Stimulated activated naive B cell treated with anti-CD40 and anti-IgM and Interleukin-4, amounts not matched to agents 10 μg/mL and 1 μg/mL and 100 μg/mL, for 72 hours (primary cell): ENCODE results near the gene DPH1.

Experiments used
- ATAC-seq, 2 donors: fragments of 150-1000 bp; cut with Tn5 transposase; replicated peaks; 2 replicates each; pipeline ENCODE4 v1.10.0; 2021; ENCODE audit warnings: moderate library complexity in 1 of 2
- DNase-seq: peaks from one replicate; pipeline ENCODE4 v3.0.0; 2021
- H3K27ac Mint-ChIP-seq: one replicate; pipeline ENCODE4 v1.8.0; 2022; ENCODE audit warnings: mild to moderate bottlenecking, mixed read lengths
- H3K27me3 Mint-ChIP-seq, 2 donors: one replicate each; pipeline ENCODE4 v1.8.0; 2022; ENCODE audit warnings: mixed read lengths in 2 of 2
- H3K36me3 Mint-ChIP-seq, 2 donors: one replicate each; pipeline ENCODE4 v1.8.0; 2022; ENCODE audit warnings: mixed read lengths in 2 of 2, mild to moderate bottlenecking in 1 of 2
- H3K4me1 Mint-ChIP-seq, 2 donors: one replicate each; pipeline ENCODE4 v1.8.0; 2022; ENCODE audit warnings: mixed read lengths in 2 of 2, mild to moderate bottlenecking in 1 of 2
- H3K4me3 Mint-ChIP-seq, 2 donors: one replicate each; pipeline ENCODE4 v1.8.0; 2022; ENCODE audit warnings: mild to moderate bottlenecking in 2 of 2, mixed read lengths in 2 of 2, moderate library complexity in 1 of 2
- H3K9me3 Mint-ChIP-seq, 2 donors: one replicate each; pipeline ENCODE4 v1.8.0; 2022; ENCODE audit warnings: mixed read lengths in 2 of 2, mild to moderate bottlenecking in 1 of 2

Gene DPH1

DNA sequence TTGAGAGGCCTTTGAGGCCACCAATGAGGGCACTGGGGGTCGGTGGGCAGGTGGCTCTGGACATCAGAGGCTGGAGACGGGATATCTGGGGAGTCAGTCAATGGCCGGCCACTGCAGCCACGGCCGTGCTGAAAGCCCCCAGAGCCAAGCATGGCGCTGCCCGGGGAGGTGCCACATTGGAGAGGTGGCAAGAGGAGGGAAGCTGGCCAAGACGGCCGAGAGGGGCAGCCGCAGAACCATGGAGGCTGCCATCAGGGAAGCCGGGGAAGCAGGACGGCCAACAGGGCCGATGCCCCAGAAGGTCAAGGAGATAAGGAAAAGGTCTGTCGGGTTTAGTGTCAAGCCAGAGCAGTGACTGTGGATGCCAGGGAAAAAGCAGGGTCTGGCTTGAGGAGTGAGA, 14.6 kb upstream of the DPH1 start:
- Mint-ChIP-seq H3K27me3 (peaks cover 68 to 72% of the 10 kb centered on the region in 2 donors), H3K36me3 (no peaks in the 10 kb centered on the region), H3K4me1 (no peaks in the 10 kb centered on the region), H3K9me3 (peaks cover 0 to 3% of the 10 kb centered on the region in 2 donors), H3K27ac (no peak overlapping the region), H3K4me3 (no peak overlapping the region)
- ATAC-seq (no peak), DNase-seq (no peak)

- ATAC-seq (no peak), DNase-seq (no peak)
- Mint-ChIP-seq H3K36me3 (no peaks in the 10 kb centered on the region), H3K27ac (no peak overlapping the region), H3K4me3 (no peak overlapping the region), H3K27me3 (peaks cover 68 to 73% of the 10 kb centered on the region in 2 donors), H3K4me1 (no peaks in the 10 kb centered on the region), H3K9me3 (peaks cover 0 to 3% of the 10 kb centered on the region in 2 donors)
Measured at GRCh38 chr17:2016494-2016893, 13.5 kb upstream of the DPH1 start.

DNA sequence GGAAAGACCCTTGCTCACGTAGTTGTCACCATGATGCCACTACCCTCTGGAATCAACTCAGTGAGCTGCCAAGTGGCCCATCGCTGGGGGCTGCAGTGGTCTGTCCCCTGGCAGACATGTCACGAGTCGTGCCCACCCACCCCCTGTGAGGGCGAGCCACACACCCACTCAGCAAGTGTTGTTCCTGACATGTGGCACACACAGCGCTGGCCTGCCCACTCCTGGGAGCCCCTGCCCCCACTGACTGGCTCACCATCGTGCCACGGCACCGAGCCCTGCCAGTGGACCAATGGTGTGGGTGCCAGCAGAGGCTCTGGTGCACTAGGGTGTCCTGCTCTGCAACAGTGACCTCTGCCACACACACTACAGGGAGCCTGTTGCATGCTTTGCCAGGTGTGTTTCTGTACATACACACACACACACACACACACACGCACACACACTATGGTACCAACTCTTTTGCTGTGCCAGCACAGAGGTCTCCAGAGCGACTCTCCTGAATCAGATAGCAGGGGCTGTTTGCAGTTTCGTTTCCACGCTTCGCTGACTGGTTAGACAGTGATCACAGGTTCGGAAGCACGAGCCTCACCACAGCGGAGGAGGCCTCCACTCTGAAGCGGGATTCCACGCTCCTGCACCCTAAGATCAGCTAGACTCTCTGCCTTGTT, 12.5 kb upstream of the DPH1 start:
- H3K27me3 Mint-ChIP-seq, result peaks cover 63 to 65% of the 10 kb centered on the region in 2 donors
- H3K36me3 Mint-ChIP-seq, result no peaks in the 10 kb centered on the region
- no peak overlapping the region for H3K4me3 Mint-ChIP-seq
- no peaks in the 10 kb centered on the region for H3K4me1 Mint-ChIP-seq
- no peak overlapping the region for H3K27ac Mint-ChIP-seq
- peaks cover 0 to 3% of the 10 kb centered on the region in 2 donors for H3K9me3 Mint-ChIP-seq
- no peak for DNase-seq
- ATAC-seq, result peak; percentile 23 to 60

DNA sequence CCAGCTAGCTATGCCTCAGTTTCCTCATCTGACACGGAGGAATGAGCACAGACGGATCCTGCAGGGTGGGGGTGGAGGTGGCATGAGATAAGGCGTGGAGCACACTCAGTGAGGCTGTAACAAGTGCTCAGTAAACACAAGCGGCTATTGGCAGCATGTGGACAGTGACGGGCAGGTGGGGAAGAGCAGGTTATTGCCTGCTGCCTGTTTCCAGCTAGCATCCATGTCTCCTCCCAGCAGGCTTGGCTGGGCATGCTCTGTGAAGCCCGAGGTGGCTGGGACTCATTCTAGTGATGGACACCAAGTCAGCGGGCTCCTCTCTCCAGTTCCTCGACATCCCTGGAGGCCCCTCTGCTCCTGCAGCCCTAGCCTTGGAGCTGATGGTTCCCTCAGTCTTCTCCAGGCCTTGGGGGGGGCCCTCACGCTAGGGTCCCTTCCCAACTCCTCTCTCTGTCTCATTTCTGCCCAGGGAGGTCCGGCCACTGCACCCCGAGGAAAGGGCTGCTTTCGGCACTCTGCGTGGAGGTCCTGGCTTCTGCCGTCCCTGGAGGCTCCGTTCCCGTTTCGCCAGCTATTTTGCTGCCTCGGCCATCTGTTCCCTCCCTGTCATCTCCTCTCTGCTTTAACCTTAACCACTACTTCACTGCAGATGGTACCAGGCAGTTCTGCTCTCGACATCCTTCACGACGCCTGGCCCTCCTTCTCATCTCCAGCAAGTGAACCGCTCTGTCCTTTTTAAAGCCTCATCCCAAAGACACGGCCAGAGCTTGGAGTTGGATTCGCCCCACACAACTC, 11.0 kb upstream of the DPH1 start:
- Mint-ChIP-seq H3K9me3 (peaks cover 0 to under 1% of the 10 kb centered on the region in 2 donors), H3K27ac (no peak overlapping the region), H3K4me3 (no peak overlapping the region)

DNA sequence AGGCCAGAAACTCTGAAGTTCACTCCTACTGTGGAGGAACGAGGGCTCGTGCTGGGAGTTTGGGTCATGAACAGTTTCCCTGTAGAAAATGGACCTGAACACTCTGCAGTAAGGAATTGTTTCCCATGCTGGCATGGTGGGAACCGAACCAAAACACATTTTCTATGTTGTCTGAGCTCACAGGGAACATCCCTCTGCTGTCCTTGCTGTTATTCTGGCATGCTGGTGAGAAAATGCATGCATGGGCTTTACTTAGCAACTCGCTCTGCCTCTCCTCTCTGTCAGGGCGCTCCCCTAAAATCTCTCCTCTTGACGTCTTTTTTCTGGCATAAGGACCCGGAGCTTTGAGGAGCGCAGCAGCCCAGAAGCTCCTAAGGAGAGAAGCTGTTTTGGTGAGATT, 10.2 kb upstream of the DPH1 start:
- Mint-ChIP-seq H3K36me3 (no peaks in the 10 kb centered on the region), H3K9me3 (no peaks in the 10 kb centered on the region), H3K4me3 (no peak overlapping the region), H3K27me3 (peaks cover 54% of the 10 kb centered on the region in 2 donors), H3K4me1 (peaks cover 4 to 20% of the 10 kb centered on the region in 2 donors), H3K27ac (no peak overlapping the region)
- no peak for DNase-seq
- no peak for ATAC-seq

More for the DNA sequence above, 11.0 kb upstream of the DPH1 start:
- ATAC-seq, result no peak
- H3K4me1 Mint-ChIP-seq, result peaks cover 2 to 13% of the 10 kb centered on the region in 2 donors
- no peak for DNase-seq
- H3K27me3 Mint-ChIP-seq, result peaks cover 58% of the 10 kb centered on the region in 2 donors
- H3K36me3 Mint-ChIP-seq, result no peaks in the 10 kb centered on the region

DNA sequence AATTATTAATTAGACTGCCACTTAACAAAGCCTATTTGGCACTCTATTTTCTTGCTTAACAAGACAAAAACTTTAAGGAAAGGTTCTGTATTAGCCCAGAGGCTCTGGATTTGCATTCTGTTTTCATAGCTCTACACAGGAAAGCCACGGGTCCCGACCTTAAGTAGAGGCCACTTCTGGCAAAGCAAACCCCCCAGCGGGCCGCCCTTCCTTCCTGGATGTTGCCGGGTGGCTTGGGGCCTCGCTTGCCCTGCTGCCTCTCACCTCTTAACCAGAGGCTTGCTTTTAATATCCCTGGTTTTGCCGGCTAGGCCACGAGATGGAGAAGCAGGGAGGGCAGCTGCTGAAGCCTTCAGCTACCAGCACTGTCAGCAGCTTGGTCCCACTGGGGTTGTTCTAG, 9.2 kb upstream of the DPH1 start:
- Mint-ChIP-seq H3K36me3 (no peaks in the 10 kb centered on the region), H3K9me3 (no peaks in the 10 kb centered on the region), H3K27ac (no peak overlapping the region), H3K4me3 (no peak overlapping the region), H3K27me3 (peaks cover 51 to 58% of the 10 kb centered on the region in 2 donors), H3K4me1 (peaks cover 7 to 23% of the 10 kb centered on the region in 2 donors)
- DNase-seq, result no peak
- ATAC-seq, result no peak

DNA sequence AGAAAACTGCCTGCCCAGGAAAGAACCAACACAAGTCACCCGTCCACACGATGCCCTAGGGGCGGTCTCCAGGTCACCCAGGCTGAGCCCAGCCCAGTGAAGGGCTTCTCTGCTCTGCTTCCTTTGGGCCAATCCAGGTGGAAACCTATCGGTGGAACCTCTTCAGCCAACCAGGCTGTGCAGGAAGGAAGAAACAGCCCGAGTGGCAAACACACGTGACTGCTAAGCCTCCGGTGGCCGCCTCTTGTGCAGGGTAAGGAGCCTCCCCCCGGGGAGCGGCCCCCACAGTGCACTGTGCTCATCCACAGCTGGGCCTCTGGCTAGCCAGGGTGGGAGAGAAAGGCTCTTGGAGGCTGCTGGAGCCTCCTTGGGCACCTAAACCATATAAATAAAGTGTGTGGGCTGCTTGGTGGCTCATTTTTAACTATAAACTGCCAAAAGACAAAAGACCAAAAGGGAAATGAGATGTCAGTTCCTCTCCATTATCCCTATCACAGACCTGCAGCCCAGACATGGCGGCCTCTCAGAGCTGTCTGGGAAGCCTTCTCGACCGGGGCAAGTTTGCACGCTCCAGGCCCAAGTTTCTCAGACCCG, 7.2 kb upstream of the DPH1 start:
- no peak overlapping the region for H3K27ac Mint-ChIP-seq
- peak overlapping the region in 1 of 2 donors; percentile 33 for H3K4me3 Mint-ChIP-seq
- no peak for DNase-seq
- H3K9me3 Mint-ChIP-seq, result no peaks in the 10 kb centered on the region
- no peak for ATAC-seq
- H3K27me3 Mint-ChIP-seq, result peaks cover 59 to 72% of the 10 kb centered on the region in 2 donors
- H3K36me3 Mint-ChIP-seq, result no peaks in the 10 kb centered on the region
- H3K4me1 Mint-ChIP-seq, result peaks cover 14 to 31% of the 10 kb centered on the region in 2 donors

DNA sequence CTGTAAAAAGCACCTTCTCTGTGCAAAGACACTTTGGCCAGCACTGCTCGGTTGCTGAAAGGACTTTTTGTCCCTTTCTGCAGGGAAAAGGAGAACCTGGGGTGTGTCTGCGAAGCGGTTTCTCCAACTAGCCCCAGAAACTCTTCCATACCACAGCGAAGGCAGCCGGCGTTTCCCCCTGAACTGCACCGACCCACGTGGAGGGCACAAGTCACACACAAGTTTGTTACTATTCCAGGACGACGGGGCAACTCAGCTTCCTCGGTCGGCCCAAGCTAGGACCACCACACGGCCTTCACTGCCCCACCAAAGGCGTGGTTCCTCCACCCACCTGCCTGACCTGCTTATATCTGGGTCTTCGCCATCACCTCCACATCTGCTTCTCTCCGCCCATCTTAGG, 6.7 kb upstream of the DPH1 start:
- Mint-ChIP-seq H3K27me3 (peaks cover 59 to 72% of the 10 kb centered on the region in 2 donors), H3K4me3 (peak overlapping the region; percentile 23 to 39), H3K9me3 (no peaks in the 10 kb centered on the region), H3K27ac (peak overlapping the region; percentile 31), H3K36me3 (no peaks in the 10 kb centered on the region), H3K4me1 (peaks cover 15 to 31% of the 10 kb centered on the region in 2 donors)
- DNase-seq (no peak), ATAC-seq (no peak)

DNA sequence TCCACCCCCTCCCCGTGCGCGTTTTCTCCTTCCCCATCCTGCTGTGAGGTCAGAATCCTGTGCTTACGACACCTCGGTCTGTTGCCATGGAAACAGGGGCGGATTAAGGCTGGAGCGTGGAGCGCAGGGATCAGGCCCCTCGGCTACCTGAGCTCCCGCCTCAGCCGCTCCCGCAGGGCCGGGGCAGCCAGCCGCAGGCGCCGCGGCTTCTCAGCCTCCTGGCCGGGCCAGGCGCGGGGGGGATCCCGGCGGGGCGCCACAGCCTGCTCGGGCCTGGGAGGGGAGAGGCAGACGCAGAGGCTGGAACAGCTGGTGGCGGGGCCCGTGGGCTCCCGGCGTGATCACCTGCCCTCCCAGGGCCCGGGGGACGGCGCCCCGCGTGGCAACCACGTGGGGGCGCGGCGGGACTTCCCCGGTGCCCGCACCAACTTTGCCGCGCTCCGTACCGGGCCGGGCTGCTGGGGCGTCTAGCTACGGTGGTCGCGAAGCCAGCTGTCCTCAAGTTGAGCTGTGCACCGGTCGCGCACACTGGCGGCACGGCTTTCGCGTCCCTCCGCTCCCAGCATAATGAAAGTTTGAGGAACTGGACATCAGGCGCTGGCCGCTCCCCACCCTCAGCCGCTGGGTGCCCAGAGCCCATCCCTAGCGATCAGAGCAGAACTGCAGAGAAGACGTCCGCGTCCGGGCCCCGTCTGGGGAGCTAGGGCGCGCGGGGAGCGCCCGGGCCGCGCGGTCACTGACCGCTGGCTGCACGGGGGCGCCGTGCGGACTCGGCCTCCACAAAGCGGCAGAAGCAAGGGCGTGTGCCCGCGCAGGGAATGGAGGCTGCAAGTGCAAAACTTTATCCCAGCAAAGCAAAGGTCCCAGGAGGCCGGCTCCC, 6.0 kb upstream of the DPH1 start:
- Mint-ChIP-seq H3K4me1 (peaks cover 17 to 34% of the 10 kb centered on the region in 2 donors), H3K27ac (no peak overlapping the region), H3K9me3 (no peaks in the 10 kb centered on the region), H3K27me3 (peaks cover 62 to 73% of the 10 kb centered on the region in 2 donors), H3K36me3 (no peaks in the 10 kb centered on the region), H3K4me3 (peak overlapping the region; percentile 74 to 76)
- peak; percentile 22 to 26 for ATAC-seq
- DNase-seq, result no peak

DNA sequence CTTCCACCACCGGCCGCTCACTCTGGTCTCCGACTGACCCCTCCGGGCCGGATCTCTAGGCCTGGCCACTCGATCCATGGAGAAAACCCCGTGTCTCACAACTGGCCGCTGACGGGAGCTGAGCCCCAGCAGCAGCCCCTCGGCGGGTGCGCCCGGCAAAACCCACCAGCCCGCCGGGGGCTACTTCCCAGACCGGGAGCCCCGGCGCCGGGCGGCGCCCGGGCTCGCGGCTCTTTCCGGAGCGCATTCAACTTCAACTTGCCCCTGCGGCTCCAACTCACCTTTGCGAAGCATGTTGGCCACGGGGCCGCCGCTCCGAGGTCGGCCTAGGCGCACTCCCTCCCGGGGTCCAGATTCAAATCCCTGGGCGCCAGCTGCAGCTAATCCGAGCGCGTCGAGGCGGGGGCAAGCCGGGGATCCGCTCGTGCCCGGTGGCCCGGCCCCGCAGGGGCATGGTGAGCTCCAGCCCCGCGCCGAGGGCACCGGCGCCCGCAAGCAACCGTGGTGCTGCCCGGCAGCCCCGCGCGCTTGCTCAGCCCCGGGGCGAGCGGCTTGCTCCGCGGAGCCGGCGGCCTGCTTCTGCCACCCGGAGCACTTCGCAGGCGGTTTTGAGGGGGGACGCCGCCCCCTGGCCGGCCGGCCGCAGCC, 5.3 kb upstream of the DPH1 start:
- Mint-ChIP-seq H3K4me1 (peaks cover 20 to 40% of the 10 kb centered on the region in 2 donors), H3K9me3 (no peaks in the 10 kb centered on the region), H3K36me3 (no peaks in the 10 kb centered on the region), H3K4me3 (peak overlapping the region in 1 of 2 donors; percentile 82), H3K27ac (no peak overlapping the region), H3K27me3 (peaks cover 56 to 68% of the 10 kb centered on the region in 2 donors)
- ATAC-seq (no peak), DNase-seq (no peak)

DNA sequence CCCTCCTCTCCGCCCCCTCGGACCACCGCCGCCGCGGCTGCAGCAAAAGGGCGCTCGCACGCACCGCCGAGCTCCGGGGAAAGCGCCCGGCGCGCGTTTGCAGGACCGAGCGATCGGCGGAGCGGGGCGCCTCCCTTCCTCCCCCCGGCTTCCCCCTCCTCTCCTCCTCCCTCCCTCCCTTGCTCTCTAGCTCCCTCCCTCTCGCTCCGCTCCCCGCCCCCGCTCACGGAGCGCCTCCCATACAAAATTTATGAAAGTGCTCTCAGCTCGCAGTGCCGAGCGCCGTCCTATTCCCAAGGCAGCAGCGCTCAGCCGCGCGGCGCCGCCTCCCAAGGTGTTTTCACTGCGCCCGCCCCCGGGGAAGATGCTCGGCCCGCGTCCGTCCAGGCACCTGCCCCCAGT, 4.7 kb upstream of the DPH1 start, which contains the start of gene RTN4RL1:
Gene RTN4RL1, minus strand, starts transcription at position 115 of the 402 bp plus-strand sequence. CDS start 469 bp downstream, outside the sequence.
- H3K4me3 Mint-ChIP-seq, result peak within 1 kb of the TSS; percentile 76 to 82
- no peaks in the 10 kb centered on the region for H3K9me3 Mint-ChIP-seq
- no peaks in the 10 kb centered on the region for H3K36me3 Mint-ChIP-seq
- H3K27ac Mint-ChIP-seq, result peak within 1 kb of the TSS; percentile 2
- peaks cover 50 to 63% of the 10 kb centered on the region in 2 donors for H3K27me3 Mint-ChIP-seq
- H3K4me1 Mint-ChIP-seq, result peaks cover 20 to 43% of the 10 kb centered on the region in 2 donors
- ATAC-seq, result peak in 1 of 2 donors; percentile 3
- DNase-seq, result no peak

- Mint-ChIP-seq H3K27ac (peak overlapping the region; percentile 2), H3K27me3 (peaks cover 49 to 59% of the 10 kb centered on the region in 2 donors), H3K4me3 (peak overlapping the region; percentile 73 to 82), H3K36me3 (no peaks in the 10 kb centered on the region), H3K4me1 (peaks cover 23 to 45% of the 10 kb centered on the region in 2 donors), H3K9me3 (no peaks in the 10 kb centered on the region)
- ATAC-seq, result no peak
- DNase-seq, result no peak
Measured at GRCh38 chr17:2025622-2026309, 4.2 kb upstream of the DPH1 start.
